ENCODE data around the gene TGM5. TPM values are rescaled to one million over a fixed set of nuclear protein-coding genes. Genes with fewer than 3 reads are reported as not detected.

Gene TGM5
- total RNA-seq, 2 donors from 2014 or later, result 1.6 to 11.3 TPM

GRCh38 chr15:43210172-43210745 lies 56.5 kb downstream of the TGM5 start:
- Histone ChIP-seq H3K36me3 (no peaks in the 10 kb centered on the region), H3K4me1 (replicated peaks) (no peaks in the 10 kb centered on the region), H3K27ac (no peak overlapping the region), H3K4me3 (no peak overlapping the region), H3K9me3 (no peaks in the 10 kb centered on the region), H3K27me3 (replicated peaks; ENCODE audit: insufficient read depth) (no peaks in the 10 kb centered on the region)
- whole genome bisulfite sequencing, result 92% methylated on average over 15 of the region's 15 CpGs
- no peak for TF ChIP-seq POLR2A (IDR thresholded peaks at IDR 0.05)
- no peak for TF ChIP-seq POLR2AphosphoS5 (IDR thresholded peaks at IDR 0.05)
- no peak for TF ChIP-seq CTCF (IDR thresholded peaks at IDR 0.05)
- intact Hi-C loops (cut with DNase I), result no loop called here
- no peak for DNase-seq (ENCODE audit: low spot score)

GRCh38 chr15:43209059-43209824 lies 57.5 kb downstream of the TGM5 start:
- Histone ChIP-seq H3K4me3 (no peak overlapping the region), H3K27me3 (replicated peaks; ENCODE audit: insufficient read depth) (no peaks in the 10 kb centered on the region), H3K4me1 (replicated peaks) (no peaks in the 10 kb centered on the region), H3K27ac (no peak overlapping the region), H3K9me3 (no peaks in the 10 kb centered on the region), H3K36me3 (no peaks in the 10 kb centered on the region)
- WGBS, result 60% methylated on average over 9 of the region's 13 CpGs
- DNase-seq (ENCODE audit: low spot score), result no peak
- intact Hi-C loops (cut with DNase I), result loop anchor here (10.0 kb wide), 1 partner anchor 504 kb away; no protein-coding TSS in a partner anchor
- TF ChIP-seq CTCF (IDR thresholded peaks at IDR 0.05), result no peak
- TF ChIP-seq POLR2A (IDR thresholded peaks at IDR 0.05), result no peak
- no peak for TF ChIP-seq POLR2AphosphoS5 (IDR thresholded peaks at IDR 0.05)

- WGBS, result 74% methylated on average over 23 of the region's 23 CpGs
- intact Hi-C loops (cut with DNase I), result loop anchor here (10.0 kb wide), 1 partner anchor 504 kb away; no protein-coding TSS in a partner anchor
- Histone ChIP-seq H3K27ac (no peak overlapping the region), H3K27me3 (replicated peaks; ENCODE audit: insufficient read depth) (no peaks in the 10 kb centered on the region), H3K4me3 (no peak overlapping the region), H3K4me1 (replicated peaks) (no peaks in the 10 kb centered on the region), H3K36me3 (no peaks in the 10 kb centered on the region), H3K9me3 (no peaks in the 10 kb centered on the region)
- DNase-seq (ENCODE audit: low spot score), result no peak
- TF ChIP-seq POLR2AphosphoS5 (IDR thresholded peaks at IDR 0.05) (no peak), POLR2A (IDR thresholded peaks at IDR 0.05) (no peak), CTCF (IDR thresholded peaks at IDR 0.05) (no peak)
Observed at GRCh38 chr15:43208052-43209002, 58.4 kb downstream of the TGM5 start.

- no peaks in the 10 kb centered on the region for H3K27me3 ChIP-seq (replicated peaks; ENCODE audit: insufficient read depth)
- H3K4me3 ChIP-seq, result no peak overlapping the region
- H3K27ac ChIP-seq, result no peak overlapping the region
- no peak for DNase-seq (ENCODE audit: low spot score)
- H3K9me3 ChIP-seq, result no peaks in the 10 kb centered on the region
- no peaks in the 10 kb centered on the region for H3K36me3 ChIP-seq
- H3K4me1 ChIP-seq (replicated peaks), result no peaks in the 10 kb centered on the region
- intact Hi-C loops (cut with DNase I), result loop anchor here (10.0 kb wide), 1 partner anchor 502 kb away; no protein-coding TSS in a partner anchor
- 93% methylated on average over 9 of the region's 9 CpGs for WGBS
- TF ChIP-seq CTCF (IDR thresholded peaks at IDR 0.05) (no peak), POLR2AphosphoS5 (IDR thresholded peaks at IDR 0.05) (no peak), POLR2A (IDR thresholded peaks at IDR 0.05) (no peak)
Observed at GRCh38 chr15:43207024-43207423, 59.7 kb downstream of the TGM5 start.
